Renal cortex interstitium (tissue), 11 donors: Measurements from ENCODE around the gene AIMP1. TPM values are rescaled to one million over a fixed set of nuclear protein-coding genes. Genes with fewer than 3 reads are reported as not detected.
A peak's percentile ranks its signal among the peaks of the same experiment; 100 is the strongest.

ENCODE experiments used
- DNase-seq, 11 donors: peaks; one replicate each; pipeline ENCODE4 v3.0.0-alpha.2; 2013; ENCODE audit warnings: low read depth in 9 of 11, low spot score in 4 of 11; ENCODE audit errors: extremely low read depth in 1 of 11
- polyA plus RNA-seq, 3 donors: library from polyadenylated mRNA; unstranded; fragments of 120-200 nt; gene quantifications; one replicate each; pipeline ENCODE4 v1.2.1, GENCODE V29; 2013; ENCODE audit not compliant: insufficient read length in 3 of 3

The AIMP1 gene
- polyA plus RNA-seq, 3 donors: 68.4 to 88.2 (median 71.9) TPM

DNA sequence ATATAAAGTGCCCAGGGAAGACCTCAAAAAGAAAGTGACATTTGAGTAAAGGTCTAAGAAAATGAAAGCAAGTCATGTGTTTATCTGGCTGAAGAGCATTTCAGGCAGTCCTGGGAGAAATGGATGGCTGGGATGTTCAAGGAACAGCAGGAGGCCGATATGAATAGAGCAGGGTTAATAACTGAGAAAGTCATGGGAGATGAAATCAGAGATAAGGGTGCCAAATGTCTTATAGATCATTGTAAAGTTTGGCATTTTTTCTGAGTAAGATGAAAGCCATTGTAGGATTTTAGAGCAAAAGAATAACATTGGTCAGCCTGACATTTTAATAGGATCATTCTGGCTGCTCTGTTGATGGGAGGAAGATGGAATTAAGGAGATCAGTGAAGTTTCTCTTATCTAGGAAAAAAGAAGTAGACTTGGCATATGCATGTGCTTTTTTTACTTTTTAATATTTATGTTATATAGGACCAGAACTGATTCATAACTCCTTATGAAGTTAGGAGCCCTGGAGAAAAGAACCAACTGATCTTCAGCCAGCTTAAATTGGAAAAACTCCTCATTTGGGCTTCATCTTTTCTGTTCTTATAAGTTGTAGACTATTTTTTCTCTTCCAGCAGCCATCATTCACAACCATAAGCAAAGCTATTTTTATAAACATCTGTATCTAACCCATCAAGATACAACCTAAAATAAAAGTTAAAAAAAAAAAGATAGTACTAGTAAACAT lies 18.6 kb downstream of the AIMP1 start:
- no peak for DNase-seq

- DNase-seq: no peak
Observed at GRCh38 chr4:106336618-106337017, 20.3 kb downstream of the AIMP1 start.

DNA sequence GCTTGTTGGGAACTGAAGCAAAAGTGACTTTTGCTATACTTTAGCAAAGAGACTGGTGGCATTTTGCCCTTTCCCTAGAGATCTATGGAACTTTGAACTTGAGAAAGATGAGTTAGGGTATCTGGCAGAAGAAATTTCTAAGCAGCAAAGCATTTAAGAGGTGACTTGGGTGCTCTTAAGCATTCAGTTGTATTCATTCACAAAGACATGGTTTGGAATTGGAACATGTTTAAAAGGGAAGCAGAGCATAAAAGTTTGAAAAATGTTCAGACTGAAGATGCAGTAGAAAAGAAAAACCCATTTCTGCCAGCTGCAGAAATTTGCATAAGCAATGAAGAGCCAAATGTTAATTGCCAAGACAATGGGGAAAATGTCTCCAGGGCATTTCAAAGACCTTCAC lies 21.6 kb downstream of the AIMP1 start:
- DNase-seq: no peak

GRCh38 chr4:106338671-106339070 lies 22.3 kb downstream of the AIMP1 start:
- DNase-seq: no peak

DNA sequence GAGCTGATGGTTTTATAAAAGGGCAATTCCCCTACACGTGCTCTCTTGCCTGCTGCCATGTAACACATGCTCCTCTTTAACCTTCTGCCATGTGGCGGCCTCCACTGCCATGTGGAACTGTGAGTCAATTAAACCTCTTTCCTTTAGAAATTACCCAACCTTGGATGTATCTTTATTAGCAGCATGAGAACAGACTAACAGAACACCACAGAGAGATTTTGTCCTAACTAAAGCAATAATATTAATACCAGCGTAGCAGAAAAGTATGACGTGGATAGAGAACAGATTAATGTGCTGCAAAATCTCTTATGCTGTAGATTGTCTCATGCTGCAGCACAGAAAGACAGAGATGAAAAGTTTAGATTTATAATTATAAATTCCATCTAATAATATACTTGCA lies 23.1 kb downstream of the AIMP1 start:
- no peak for DNase-seq

- DNase-seq: no peak
Observed at GRCh38 chr4:106340774-106341173, 24.4 kb downstream of the AIMP1 start.

GRCh38 chr4:106343865-106344646 lies 27.7 kb downstream of the AIMP1 start:
- no peak for DNase-seq

GRCh38 chr4:106344647-106344970 lies 28.3 kb downstream of the AIMP1 start:
- DNase-seq: no peak

DNA sequence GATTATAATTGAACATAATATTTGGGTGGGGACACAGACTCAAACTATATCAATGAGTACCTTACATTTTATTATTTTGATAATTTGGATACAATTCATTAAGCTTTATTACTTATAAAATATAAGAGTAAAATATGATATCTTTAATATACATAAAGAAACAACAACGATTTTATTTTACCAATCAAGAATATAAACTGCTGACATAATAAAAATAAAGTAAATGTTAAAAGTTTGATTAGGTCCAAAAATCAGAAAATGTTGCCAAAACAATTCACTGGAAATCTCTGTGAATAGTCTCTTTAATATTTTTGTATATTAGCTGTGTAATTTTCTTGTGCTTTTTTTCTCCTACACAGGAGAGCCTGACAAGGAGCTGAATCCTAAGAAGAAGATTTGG lies 30.8 kb downstream of the AIMP1 start:
- no peak for DNase-seq

DNA sequence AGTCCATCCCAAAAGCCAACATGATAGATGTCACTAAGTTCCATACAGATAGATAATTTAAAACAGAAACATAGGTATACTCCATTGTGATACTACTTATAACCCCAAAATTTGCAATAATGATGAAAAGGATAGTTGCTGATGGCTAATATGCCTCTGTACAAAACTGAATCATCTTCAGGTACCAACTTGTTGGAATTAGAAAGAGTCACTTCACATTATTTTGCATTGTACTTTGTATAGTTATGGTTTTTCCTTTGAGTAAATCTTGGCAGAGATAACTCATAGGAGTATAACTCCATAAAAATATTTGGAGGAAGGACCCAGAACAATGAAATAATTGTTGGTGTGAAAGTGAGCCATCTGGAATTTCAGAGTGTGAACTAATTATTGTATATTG lies 34.7 kb downstream of the AIMP1 start:
- no peak for DNase-seq

GRCh38 chr4:106353786-106354185 lies 37.4 kb downstream of the AIMP1 start:
- no peak for DNase-seq

- no peak for DNase-seq
Observed at GRCh38 chr4:106355193-106355592, 38.8 kb downstream of the AIMP1 start.

DNA sequence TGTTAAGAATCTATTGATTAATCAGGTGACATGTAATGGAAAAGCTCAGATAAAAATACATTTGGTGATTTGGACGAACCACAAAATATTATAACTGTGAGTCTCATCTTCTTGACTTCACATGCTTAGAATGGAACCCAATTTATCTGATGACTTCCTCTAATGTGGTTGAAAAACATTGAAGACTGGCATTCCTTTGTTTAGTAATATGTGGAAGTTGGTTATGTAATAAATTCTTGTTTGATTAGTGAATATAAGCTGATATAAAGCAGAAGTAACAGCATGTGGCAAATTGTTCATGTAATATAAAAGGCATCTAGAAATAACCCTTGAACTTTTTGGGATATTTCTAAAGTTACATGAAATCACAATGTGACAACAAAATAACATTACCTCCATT lies 42.5 kb downstream of the AIMP1 start:
- no peak for DNase-seq

DNA sequence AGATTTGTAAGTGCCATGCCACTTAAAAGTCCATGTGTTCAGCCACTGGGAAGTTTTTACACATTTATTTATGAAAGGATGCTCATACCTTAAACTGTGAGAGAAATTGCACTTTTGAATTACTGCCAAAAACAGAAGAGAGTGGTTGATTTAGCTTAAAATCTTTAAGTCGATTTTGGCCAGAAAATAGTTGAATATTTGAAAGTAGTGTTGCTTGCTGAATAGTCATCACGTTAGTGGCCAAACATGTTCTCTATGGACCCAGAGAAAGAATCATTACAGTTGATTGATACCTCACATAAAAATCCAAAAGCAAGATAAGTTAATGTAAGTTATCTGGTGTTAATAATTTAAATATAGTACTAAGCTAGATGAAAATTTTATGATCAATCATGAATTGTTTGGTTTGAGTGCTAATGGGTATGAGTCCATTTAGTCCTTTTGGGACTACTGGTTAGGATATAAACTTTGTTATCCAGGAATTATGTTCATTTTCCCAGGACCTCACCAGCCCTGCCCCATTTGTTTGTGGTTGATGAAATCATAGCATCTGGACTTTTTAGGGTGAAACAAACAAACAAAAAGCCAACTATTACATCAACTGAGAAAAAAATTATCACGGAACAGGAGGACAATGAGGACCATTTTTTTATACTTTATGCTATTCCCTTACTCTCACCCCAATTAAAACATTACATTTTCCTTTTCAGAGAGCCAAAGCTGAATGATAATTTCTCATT lies 45.9 kb downstream of the AIMP1 start:
- no peak for DNase-seq

DNA sequence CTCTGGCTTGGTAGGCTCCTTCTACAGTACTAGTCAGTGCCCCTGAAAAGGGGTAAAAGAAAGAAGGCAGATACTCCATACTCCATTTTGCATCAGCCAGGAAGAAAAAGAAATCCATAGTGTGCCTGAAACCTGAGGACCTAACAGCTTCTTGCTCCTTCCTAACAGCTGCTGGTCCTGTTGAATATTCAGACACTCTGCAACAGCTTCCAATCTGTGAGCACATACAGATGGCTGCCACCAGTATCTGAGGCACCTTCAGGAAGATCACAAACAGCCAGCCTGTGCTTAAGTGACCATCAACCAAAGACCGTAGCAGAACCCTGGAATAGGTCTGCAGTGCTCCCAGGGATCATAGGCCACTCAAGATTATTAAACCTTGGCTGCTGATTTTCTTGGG lies 47.9 kb downstream of the AIMP1 start:
- no peak for DNase-seq

GRCh38 chr4:106365613-106366012 lies 49.3 kb downstream of the AIMP1 start:
- no peak for DNase-seq

- no peak for DNase-seq
Observed at GRCh38 chr4:106366026-106366425, 49.7 kb downstream of the AIMP1 start.

GRCh38 chr4:106367072-106367471 lies 50.7 kb downstream of the AIMP1 start:
- DNase-seq: no peak

- no peak for DNase-seq
Observed at GRCh38 chr4:106368678-106369077, 52.3 kb downstream of the AIMP1 start, which contains the start of gene GIMD1. Gene GIMD1 (minus strand): TSS chr4:106368778. CDS start chr4:106367435, 1,343 bp downstream.

GRCh38 chr4:106369456-106370060 lies 53.2 kb downstream of the AIMP1 start:
- DNase-seq: peak; percentile 24 to 57 (median 44)
